HCT116 (cell line): ENCODE results near the gene FNDC7. TPM values are rescaled to one million over a fixed set of nuclear protein-coding genes. Genes with fewer than 3 reads are reported as not detected.
A peak's percentile ranks its signal among the peaks of the same experiment; 100 is the strongest.

ENCODE experiments used
- ATAC-seq: fragments of 200-7000 bp; cut with Tn5 transposase; 2 replicates; pipeline ENCODE4 v1.9.1; 2020; ENCODE audit warnings: mild to moderate bottlenecking, moderate library complexity
- BruUV-seq: library from RNA; stranded (reverse); fragments of 400-500 nt; replicated peaks from 2 replicates; lab custom pipeline; 2021; lab: Mats Ljungman, UMichigan
- CTCF ChIA-PET: fragments of 300-600 bp; sonication (Branson Sonifier 250); formaldehyde crosslinking; loops from one replicate; lab custom pipeline; 2021; ENCODE audit warnings: antibody characterized with exemption; lab: Charles Lee
- POLR2A ChIA-PET: fragments of 300-600, 350-600 bp; sonication (Branson Sonifier 250); formaldehyde crosslinking; loops from one replicate; lab custom pipeline; 2021; ENCODE audit warnings: antibody characterized with exemption; lab: Charles Lee
- RAD21 ChIA-PET, 2 experiments: fragments of 300-600 bp; sonication (Branson Sonifier 250); formaldehyde crosslinking; loops; one replicate each; lab custom pipeline; 2023; ENCODE audit warnings: low total read pairs in 2 of 2; ENCODE audit not compliant: uncharacterized antibody in 2 of 2, unreplicated experiment in 2 of 2, low non-redundant PET in 1 of 2; lab: Charles Lee
- DNase-seq: peaks from one replicate; pipeline ENCODE4 v3.0.0-alpha.2; 2010; ENCODE audit warnings: low read depth, low spot score
- H2AFZ ChIP-seq: fragments of 200-600 bp; shearing (Covaris generic), sonication (generic); 2 replicates; pipeline ENCODE4 v1.6.1; 2017; ENCODE audit warnings: low read depth, mixed run types, mixed read lengths, antibody characterized with exemption, low read length; ENCODE audit not compliant: poor library complexity, severe bottlenecking
- H3K27ac ChIP-seq: 2 replicates; pipeline ENCODE4 v1.5.1; 2012; ENCODE audit warnings: low read depth, low read length
- H3K27me3 ChIP-seq: fragments of 200-600 bp; sonication (generic); 2 replicates; pipeline ENCODE4 v1.6.1; 2016; ENCODE audit warnings: mixed run types, low read length, mixed read lengths; ENCODE audit not compliant: insufficient read depth
- H3K36me3 ChIP-seq, 2 experiments: fragments of 200-500 bp in 1 of 2; fragments of 200-600 bp in 1 of 2; sonication (Bioruptor generic) in 1 of 2; sonication (generic) in 1 of 2; 2 replicates each; pipeline versions ENCODE4 v1.5.1 to v1.6.1; 2014 to 2016; ENCODE audit warnings: low read length in 2 of 2, inconsistent platforms in 1 of 2, mixed read lengths in 1 of 2, mixed run types in 1 of 2; ENCODE audit not compliant: insufficient read depth in 2 of 2, control insufficient read depth in 1 of 2
- H3K4me1 ChIP-seq, 2 experiments: fragments of 200-600 bp in 1 of 2; sonication (generic) in 1 of 2; 2 replicates each; pipeline versions ENCODE4 v1.5.1 to v1.6.1; 2012 to 2017; ENCODE audit warnings: low read length in 2 of 2, inconsistent platforms in 1 of 2, mild to moderate bottlenecking in 1 of 2, mixed read lengths in 1 of 2, mixed run types in 1 of 2, moderate library complexity in 1 of 2; ENCODE audit not compliant: insufficient read depth in 2 of 2, control insufficient read depth in 1 of 2
- H3K4me2 ChIP-seq: fragments of 200-600 bp; sonication (generic); 2 replicates; pipeline ENCODE4 v1.6.1; 2017; ENCODE audit warnings: mixed run types, low read length, mixed read lengths
- H3K4me3 ChIP-seq, 2 experiments: fragments of 200-600 bp in 1 of 2; sonication (generic) in 1 of 2; replicated peaks in 1 of 2; 2 replicates each; pipeline ENCODE4 v1.5.1; 2011 to 2016; ENCODE audit warnings: low read length in 2 of 2, control low read depth in 1 of 2, low read depth in 1 of 2, mild to moderate bottlenecking in 1 of 2, mixed read lengths in 1 of 2, mixed run types in 1 of 2
- H3K79me2 ChIP-seq: fragments of 200-600 bp; sonication (generic); 2 replicates; pipeline ENCODE4 v1.6.1; 2017; ENCODE audit warnings: mild to moderate bottlenecking, mixed run types, low read length, moderate library complexity, mixed read lengths; ENCODE audit not compliant: insufficient read depth
- H3K9ac ChIP-seq: fragments of 200-600 bp; sonication (generic); 2 replicates; pipeline ENCODE4 v1.6.1; 2016; ENCODE audit warnings: low read length, mixed read lengths
- H3K9me2 ChIP-seq: fragments of 200-600 bp; sonication (generic), shearing (Covaris generic); 2 replicates; pipeline ENCODE4 v1.6.1; 2017; ENCODE audit warnings: mixed run types, mild to moderate bottlenecking, moderate library complexity; ENCODE audit not compliant: insufficient read depth
- H3K9me3 ChIP-seq, 2 experiments: fragments of 200-500 bp in 1 of 2; fragments of 200-600 bp in 1 of 2; sonication (Bioruptor generic) in 1 of 2; sonication (generic) in 1 of 2; 2 replicates each; pipeline ENCODE4 v1.6.1; 2014 to 2017; ENCODE audit warnings: low read length in 2 of 2, mixed read lengths in 2 of 2, inconsistent platforms in 1 of 2, low read depth in 1 of 2, mild to moderate bottlenecking in 1 of 2, mixed run types in 1 of 2, moderate library complexity in 1 of 2; ENCODE audit not compliant: control insufficient read depth in 1 of 2, insufficient read depth in 1 of 2
- H4K20me1 ChIP-seq: fragments of 200-600 bp; sonication (generic), shearing (Covaris generic); 2 replicates; pipeline ENCODE4 v1.6.1; 2017; ENCODE audit warnings: mixed run types, mild to moderate bottlenecking, moderate library complexity; ENCODE audit not compliant: insufficient read depth
- CTCF ChIP-seq, 3 experiments: fragments of 200-600 bp in 1 of 3; sonication (generic) in 1 of 3; IDR thresholded peaks in 2 of 3; conservative IDR thresholded peaks in 1 of 3; 2 replicates each; pipeline ENCODE4 v1.5.1; 2012 to 2017; ENCODE audit warnings: low read depth in 2 of 3, low read length in 2 of 3, antibody characterized with exemption in 1 of 3, borderline replicate concordance in 1 of 3, control low read depth in 1 of 3, mild to moderate bottlenecking in 1 of 3, mixed read lengths in 1 of 3, mixed run types in 1 of 3, moderate library complexity in 1 of 3; ENCODE audit not compliant: insufficient read depth in 1 of 3
- EGR1 ChIP-seq: IDR thresholded peaks from 2 replicates; pipeline ENCODE4 v1.6.1; 2012; ENCODE audit warnings: low read depth
- ELF1 ChIP-seq: IDR thresholded peaks from 2 replicates; pipeline ENCODE4 v1.6.1; 2012; ENCODE audit warnings: low read depth, borderline replicate concordance
- POLR2AphosphoS5 ChIP-seq: IDR thresholded peaks from 2 replicates; pipeline ENCODE4 v1.6.1; 2011; ENCODE audit warnings: mild to moderate bottlenecking, low read depth, low read length, moderate library complexity
- RAD21 ChIP-seq: IDR thresholded peaks from 2 replicates; pipeline ENCODE4 v1.6.1; 2012; ENCODE audit warnings: low read depth, mild to moderate bottlenecking
- SP1 ChIP-seq: IDR thresholded peaks from 2 replicates; pipeline ENCODE4 v1.6.1; 2012; ENCODE audit warnings: low read depth
- TCF7L2 ChIP-seq: IDR thresholded peaks from 2 replicates; pipeline ENCODE4 v1.7.0; 2011; ENCODE audit warnings: borderline replicate concordance, inconsistent platforms; ENCODE audit not compliant: insufficient read depth, insufficient read length; ENCODE audit errors: extremely low read depth
- ZFX ChIP-seq: fragments of 450-650 bp; IDR thresholded peaks from 2 replicates; pipeline ENCODE4 v1.6.1; 2017
- intact Hi-C: fragments of 100-400 bp; cut with micrococcal nuclease; formaldehyde crosslinking; loops from 2 replicates; pipeline ENCODE4 v1.10.0; 2022
- total RNA-seq: library from RNA; stranded (reverse); gene quantifications from one replicate; pipeline ENCODE4 v1.2.1, GENCODE V29; 2021; ENCODE audit not compliant: unreplicated experiment

Gene FNDC7
- total RNA-seq, 1 experiment from 2014 or later: 0.10 TPM

- TF ChIP-seq RAD21: no peak
- peak; percentile 99 for TF ChIP-seq POLR2AphosphoS5
- peak; percentile 63 for TF ChIP-seq SP1
- TF ChIP-seq ELF1: peak; percentile 65
- no peak for TF ChIP-seq EGR1
These were observed 20.6 kb upstream of the FNDC7 start, which contains the start of gene PRPF38B (continued) for GRCh38 chr1:108691942-108692723.

GRCh38 chr1:108692724-108693655, 19.7 kb upstream of the FNDC7 start:
- no peaks in the 10 kb centered on the region for H3K27me3 ChIP-seq
- no peak overlapping the region for H2AFZ ChIP-seq
- H3K27ac ChIP-seq: peak overlapping the region; percentile 92
- peak; percentile 41 for DNase-seq
- BruUV-seq: no TSS peak
- peaks cover 35% of the 10 kb centered on the region; the same call in 1 of the 2 replicates for H4K20me1 ChIP-seq
- peak; percentile 45 for ATAC-seq
- H3K9me3 ChIP-seq: no peaks in the 10 kb centered on the region
- peak overlapping the region; percentile 85 for H3K4me2 ChIP-seq
- H3K4me3 ChIP-seq: peak overlapping the region; percentile 82 to 83
- RAD21 ChIA-PET: no interaction called here
- TF ChIP-seq TCF7L2 (peak; percentile 84), ZFX (peak; percentile 58), ELF1 (no peak), CTCF (IDR thresholded peaks at IDR 0.05 in 2 of 3, conservative IDR thresholded peaks at IDR 0.05 in 1 of 3; ENCODE audit: borderline replicate concordance in 1 of 3, insufficient read depth in 1 of 3, low read depth in 2 of 3, low read length in 2 of 3) (peak in 1 of 3 experiments; percentile 14; a peak in 1 of 6 replicates)
- peaks cover 74% of the 10 kb centered on the region for H3K79me2 ChIP-seq
- POLR2A ChIA-PET: interaction anchor here (0.7 to 2.3 kb wide), 5 partner anchors 11 to 353 kb away, joined by 3 to 17 read pairs (median 4); no protein-coding TSS in a partner anchor
- peaks cover 21 to 33% of the 10 kb centered on the region in 2 experiments for H3K36me3 ChIP-seq
- H3K9me2 ChIP-seq: no peaks in the 10 kb centered on the region
- peak overlapping the region; percentile 91 for H3K9ac ChIP-seq
- peaks cover 11 to 23% of the 10 kb centered on the region in 2 experiments; a peak in 3 of 4 replicates for H3K4me1 ChIP-seq
- intact Hi-C loops: loop anchor here (5.0 kb wide), 1 partner anchor 54 kb away; the partner anchor contains the start of gene STXBP3
- CTCF ChIA-PET: interaction anchor here (0.7 to 1.6 kb wide), 6 partner anchors 11 to 420 kb away, joined by 3 to 6 read pairs (median 4); a partner anchor contains a TSS
